22Rv1 (cell line): Measurements from ENCODE around the gene SPATA31C1.
"Not testable (repeated sequence)": the region's sequence is repeated elsewhere in the genome, so short reads cannot be mapped to it uniquely, and the experiment has no call there.

ENCODE experiments used
- CTCF ChIP-seq: fragments of 450-650 bp; IDR thresholded peaks from 2 replicates; pipeline ENCODE4 v1.5.1; 2017; ENCODE audit warnings: mild to moderate bottlenecking
- ZFX ChIP-seq: fragments of 450-650 bp; IDR thresholded peaks from 2 replicates; pipeline ENCODE4 v1.6.1; 2017; ENCODE audit warnings: antibody characterized with exemption, borderline replicate concordance

GRCh38 chr9:87923012-87923411 lies 5.2 kb downstream of the SPATA31C1 start:
- TF ChIP-seq CTCF, ZFX: not testable (repeated sequence)
